Fibroblast of the aortic adventitia (primary cell): Measurements from ENCODE around the gene DHRS13. TPM values are rescaled to one million over a fixed set of nuclear protein-coding genes. Genes with fewer than 3 reads are reported as not detected.
"Not testable (repeated sequence)": the region's sequence is repeated elsewhere in the genome, so short reads cannot be mapped to it uniquely, and the experiment has no call there.

Source experiments
- DNase-seq: peaks from one replicate; pipeline ENCODE4 v3.0.0-alpha.2; 2010; ENCODE audit warnings: low read depth
- H3K4me3 ChIP-seq: 2 replicates; pipeline ENCODE4 v1.5.1; 2011; ENCODE audit warnings: low read depth, mild to moderate bottlenecking, control low read depth, low read length, moderate library complexity
- total RNA-seq: library from RNA; depleted of rRNA; stranded (reverse); fragments of >200 nt; gene quantifications from 2 replicates; pipeline ENCODE4 v1.2.3, GENCODE V29; 2012; ENCODE audit warnings: low replicate concordance
- TF ChIP-seq, protein P1 (sequence below): IDR thresholded peaks from 2 replicates; pipeline ENCODE4 v1.5.1; 2011; ENCODE audit warnings: mild to moderate bottlenecking, low read length, control low read depth, inconsistent platforms; ENCODE audit not compliant: insufficient read depth

DHRS13 gene
- total RNA-seq, 1 donor: 5.6 TPM

DNA sequence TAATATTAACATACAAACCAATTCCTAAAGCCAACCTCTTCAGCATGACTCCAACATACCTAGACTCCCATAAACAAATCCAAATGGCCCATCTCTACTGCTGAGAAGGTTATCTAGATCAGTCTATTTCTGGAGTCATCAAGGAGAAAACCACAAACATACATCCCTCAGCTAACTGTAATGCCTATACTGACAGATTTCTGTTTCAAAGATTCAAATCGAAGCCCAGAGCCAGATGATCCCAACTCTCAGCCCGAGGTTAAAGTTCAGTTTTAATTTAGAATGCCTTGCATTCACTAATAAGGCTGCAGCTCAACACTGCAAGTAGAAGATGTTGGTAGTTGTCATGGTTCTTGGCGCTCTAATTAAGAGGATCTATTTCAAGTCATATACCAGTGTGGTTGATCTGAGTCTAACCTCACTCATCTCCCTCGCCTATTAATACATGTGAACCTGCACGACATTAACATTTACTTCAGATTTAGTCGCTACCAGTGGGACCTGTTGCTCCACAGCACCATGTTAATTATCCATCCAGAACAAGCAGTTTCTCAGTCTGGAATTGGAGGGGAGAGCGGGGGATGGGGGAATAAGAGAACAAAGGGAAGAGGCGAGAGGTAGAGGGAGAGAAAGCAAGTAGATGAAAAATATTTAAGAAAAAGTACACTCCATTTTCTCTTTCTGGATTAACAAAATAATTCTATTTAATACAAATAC, 33.0 kb upstream of the DHRS13 start:
- no peak for DNase-seq
- TF ChIP-seq, protein P1, sequence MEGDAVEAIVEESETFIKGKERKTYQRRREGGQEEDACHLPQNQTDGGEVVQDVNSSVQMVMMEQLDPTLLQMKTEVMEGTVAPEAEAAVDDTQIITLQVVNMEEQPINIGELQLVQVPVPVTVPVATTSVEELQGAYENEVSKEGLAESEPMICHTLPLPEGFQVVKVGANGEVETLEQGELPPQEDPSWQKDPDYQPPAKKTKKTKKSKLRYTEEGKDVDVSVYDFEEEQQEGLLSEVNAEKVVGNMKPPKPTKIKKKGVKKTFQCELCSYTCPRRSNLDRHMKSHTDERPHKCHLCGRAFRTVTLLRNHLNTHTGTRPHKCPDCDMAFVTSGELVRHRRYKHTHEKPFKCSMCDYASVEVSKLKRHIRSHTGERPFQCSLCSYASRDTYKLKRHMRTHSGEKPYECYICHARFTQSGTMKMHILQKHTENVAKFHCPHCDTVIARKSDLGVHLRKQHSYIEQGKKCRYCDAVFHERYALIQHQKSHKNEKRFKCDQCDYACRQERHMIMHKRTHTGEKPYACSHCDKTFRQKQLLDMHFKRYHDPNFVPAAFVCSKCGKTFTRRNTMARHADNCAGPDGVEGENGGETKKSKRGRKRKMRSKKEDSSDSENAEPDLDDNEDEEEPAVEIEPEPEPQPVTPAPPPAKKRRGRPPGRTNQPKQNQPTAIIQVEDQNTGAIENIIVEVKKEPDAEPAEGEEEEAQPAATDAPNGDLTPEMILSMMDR: no peak
- H3K4me3 ChIP-seq: no peak overlapping the region

DNA sequence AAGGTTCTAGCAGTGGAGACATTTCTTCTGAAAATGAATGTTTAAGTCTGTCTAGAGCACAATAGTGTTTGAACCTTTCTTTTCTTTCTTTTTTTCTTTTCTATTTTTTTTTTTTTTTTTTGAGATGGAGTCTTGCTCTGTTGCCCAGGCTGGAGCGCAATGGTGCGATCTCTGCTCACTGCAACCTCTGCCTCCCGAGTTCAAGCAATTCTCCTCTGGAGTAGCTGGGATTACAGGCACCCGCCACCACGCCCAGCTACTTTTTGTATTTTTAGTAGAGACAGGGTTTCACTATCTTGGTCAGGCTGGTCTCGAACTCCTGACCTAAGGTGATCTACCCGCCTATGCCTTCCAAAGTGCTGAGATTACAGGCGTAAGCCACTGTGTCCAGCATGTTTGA, 31.6 kb upstream of the DHRS13 start:
- not testable (repeated sequence) for H3K4me3 ChIP-seq, DNase-seq

DNA sequence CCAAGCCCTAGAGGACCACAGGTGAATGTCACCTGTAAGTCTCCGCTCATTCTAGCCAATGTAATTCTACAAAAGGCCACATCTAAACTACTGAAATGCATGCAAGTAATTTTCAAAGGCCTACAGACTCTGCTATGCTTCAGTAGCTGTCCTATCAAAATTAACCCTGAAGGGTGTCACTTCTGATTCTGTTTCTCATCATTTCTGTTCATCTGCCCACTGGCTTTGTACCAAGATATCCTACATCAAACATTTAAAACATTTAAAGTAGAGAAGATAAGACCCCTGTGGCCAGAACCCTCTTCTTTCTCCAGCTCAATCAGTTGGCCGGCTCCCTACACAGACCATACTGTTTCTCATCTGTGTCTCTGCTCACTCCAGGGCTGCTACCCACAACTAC, 26.9 kb upstream of the DHRS13 start:
- H3K4me3 ChIP-seq: no peak overlapping the region
- TF ChIP-seq, protein P1: no peak
- no peak for DNase-seq

DNA sequence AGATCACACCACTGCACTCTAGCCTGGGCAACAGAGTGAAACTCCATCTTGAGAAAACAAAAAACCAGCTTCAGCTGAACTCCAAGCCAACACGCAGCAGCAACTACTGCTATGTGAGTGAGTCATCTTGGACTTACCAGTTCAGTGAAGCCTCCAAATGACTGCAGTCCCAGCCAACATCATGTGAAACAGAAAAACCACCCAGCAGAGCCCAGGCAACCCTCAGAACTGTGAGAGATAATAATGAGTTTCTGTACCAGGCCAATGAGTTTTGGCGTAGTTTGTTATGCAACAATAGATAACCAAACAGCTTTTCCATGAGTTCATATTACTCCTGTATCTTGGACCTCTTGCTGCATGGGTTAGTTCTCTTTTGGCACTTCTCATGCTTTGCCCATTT, 25.2 kb upstream of the DHRS13 start:
- TF ChIP-seq, protein P1: no peak
- H3K4me3 ChIP-seq: no peak overlapping the region
- peak; percentile 20 for DNase-seq

DNA sequence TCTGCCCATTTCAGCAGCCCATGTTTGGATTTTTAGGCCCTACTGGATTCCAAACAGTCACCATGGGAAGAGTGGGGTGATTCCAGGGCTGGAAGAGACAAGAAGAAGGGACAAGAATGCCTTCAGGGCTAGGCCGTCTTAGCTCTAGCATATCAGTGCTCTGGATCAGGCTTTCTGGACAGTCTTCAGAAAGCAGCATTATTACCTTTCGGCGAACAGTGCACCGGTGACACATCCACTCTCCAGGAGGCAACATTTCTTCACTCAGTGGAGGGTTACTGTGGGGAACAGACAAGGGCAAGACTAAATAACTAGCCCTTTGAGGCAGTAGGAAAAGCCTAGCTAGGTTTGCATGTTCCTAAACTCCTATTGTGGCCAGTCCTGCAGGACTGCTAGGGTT, 23.9 kb upstream of the DHRS13 start:
- no peak for DNase-seq

DNA sequence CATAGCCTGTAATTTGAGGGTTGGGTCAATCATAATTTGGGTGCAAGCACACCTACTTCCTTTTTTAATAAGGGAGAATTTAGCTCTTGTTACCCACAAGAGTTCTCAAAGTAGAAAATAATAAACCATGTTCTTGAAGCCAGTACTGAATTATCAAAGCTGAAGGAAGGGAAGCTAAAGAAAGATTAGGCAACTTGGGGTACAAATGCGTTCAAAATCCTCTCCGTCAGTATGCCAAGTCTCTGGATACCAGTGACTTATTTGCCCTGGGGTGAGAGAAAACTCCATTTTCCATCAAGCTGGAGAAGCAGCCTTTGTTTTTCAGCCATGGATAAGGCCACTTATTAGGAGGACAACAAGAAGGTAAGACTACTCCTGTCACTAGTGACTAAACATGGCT, 23.5 kb upstream of the DHRS13 start:
- TF ChIP-seq, protein P1: no peak
- H3K4me3 ChIP-seq: no peak overlapping the region
- no peak for DNase-seq

More for the DNA sequence above, 23.9 kb upstream of the DHRS13 start:
- TF ChIP-seq, protein P1: no peak
- H3K4me3 ChIP-seq: no peak overlapping the region

DNA sequence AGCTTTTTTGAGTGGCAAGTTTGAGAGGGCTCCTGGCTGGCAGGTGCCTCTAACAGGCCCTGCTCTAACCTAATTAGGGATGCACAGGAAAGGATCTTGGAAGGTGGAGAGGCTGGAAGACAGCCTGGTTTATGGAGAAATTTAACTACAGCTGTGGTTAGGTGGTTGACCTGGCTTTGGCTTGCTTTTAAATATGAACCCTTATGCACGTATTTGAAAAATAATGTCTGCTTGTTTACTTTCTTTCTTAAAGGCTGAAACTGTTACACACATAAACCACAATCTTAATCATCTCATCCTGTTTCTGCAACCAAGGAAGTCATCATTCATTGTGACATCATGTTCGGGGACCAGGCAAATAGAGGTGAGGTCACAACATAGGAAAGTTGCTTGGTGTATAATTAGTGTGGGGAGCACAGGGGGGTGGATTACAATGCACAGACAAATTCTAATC, 23.1 kb upstream of the DHRS13 start:
- peak; percentile 74 for DNase-seq
- TF ChIP-seq, protein P1: no peak
- H3K4me3 ChIP-seq: no peak overlapping the region
